Measurements from ENCODE around the gene CCDC30. TPM values are rescaled to one million over a fixed set of nuclear protein-coding genes. Genes with fewer than 3 reads are reported as not detected.

Gene CCDC30
- total RNA-seq, 1 donor from 2014 or later: 9.3 TPM

GRCh38 chr1:42453386-42453785, 9.7 kb upstream of the CCDC30 start:
- H3K27ac Mint-ChIP-seq: no peak overlapping the region
- no peaks in the 10 kb centered on the region for H3K9me3 Mint-ChIP-seq
- peaks cover 10% of the 10 kb centered on the region for H3K36me3 Mint-ChIP-seq
- DNase-seq (ENCODE audit: extremely low spot score, unreplicated experiment): no peak
- H3K4me1 Mint-ChIP-seq (ENCODE audit: unreplicated experiment): peaks cover 12% of the 10 kb centered on the region
- peaks cover 5% of the 10 kb centered on the region for H3K27me3 Mint-ChIP-seq
- H3K4me3 Mint-ChIP-seq: peak overlapping the region; percentile 39
- TF ChIP-seq, protein P1, sequence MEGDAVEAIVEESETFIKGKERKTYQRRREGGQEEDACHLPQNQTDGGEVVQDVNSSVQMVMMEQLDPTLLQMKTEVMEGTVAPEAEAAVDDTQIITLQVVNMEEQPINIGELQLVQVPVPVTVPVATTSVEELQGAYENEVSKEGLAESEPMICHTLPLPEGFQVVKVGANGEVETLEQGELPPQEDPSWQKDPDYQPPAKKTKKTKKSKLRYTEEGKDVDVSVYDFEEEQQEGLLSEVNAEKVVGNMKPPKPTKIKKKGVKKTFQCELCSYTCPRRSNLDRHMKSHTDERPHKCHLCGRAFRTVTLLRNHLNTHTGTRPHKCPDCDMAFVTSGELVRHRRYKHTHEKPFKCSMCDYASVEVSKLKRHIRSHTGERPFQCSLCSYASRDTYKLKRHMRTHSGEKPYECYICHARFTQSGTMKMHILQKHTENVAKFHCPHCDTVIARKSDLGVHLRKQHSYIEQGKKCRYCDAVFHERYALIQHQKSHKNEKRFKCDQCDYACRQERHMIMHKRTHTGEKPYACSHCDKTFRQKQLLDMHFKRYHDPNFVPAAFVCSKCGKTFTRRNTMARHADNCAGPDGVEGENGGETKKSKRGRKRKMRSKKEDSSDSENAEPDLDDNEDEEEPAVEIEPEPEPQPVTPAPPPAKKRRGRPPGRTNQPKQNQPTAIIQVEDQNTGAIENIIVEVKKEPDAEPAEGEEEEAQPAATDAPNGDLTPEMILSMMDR (conservative IDR thresholded peaks at IDR 0.05): no peak

DNA sequence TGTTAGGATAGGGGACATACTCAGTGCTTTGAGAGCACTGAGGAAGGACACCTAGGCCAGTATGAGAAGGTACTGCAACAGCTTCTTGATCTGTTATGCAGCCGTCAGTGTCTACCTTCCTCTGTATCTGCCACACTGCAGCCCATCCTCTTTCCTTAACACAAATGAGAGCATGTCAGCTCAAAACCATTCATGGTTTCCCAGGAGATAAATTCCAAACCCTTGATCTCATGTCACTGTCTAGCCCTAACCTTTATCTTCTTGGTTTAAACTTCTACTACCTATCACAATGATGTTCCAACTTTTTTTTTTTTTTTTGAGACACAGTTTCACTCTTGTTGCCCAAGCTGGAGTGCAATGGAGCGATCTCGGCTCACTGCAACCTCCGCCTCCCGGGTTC, 8.7 kb upstream of the CCDC30 start:
- H3K9me3 Mint-ChIP-seq: no peaks in the 10 kb centered on the region
- H3K27ac Mint-ChIP-seq: no peak overlapping the region
- H3K4me3 Mint-ChIP-seq: peak overlapping the region; percentile 55
- TF ChIP-seq, protein P1 (conservative IDR thresholded peaks at IDR 0.05): no peak
- no peak for DNase-seq (ENCODE audit: extremely low spot score, unreplicated experiment)
- H3K4me1 Mint-ChIP-seq (ENCODE audit: unreplicated experiment): peaks cover 12% of the 10 kb centered on the region
- H3K27me3 Mint-ChIP-seq: peaks cover 5% of the 10 kb centered on the region
- H3K36me3 Mint-ChIP-seq: peaks cover 10% of the 10 kb centered on the region

DNA sequence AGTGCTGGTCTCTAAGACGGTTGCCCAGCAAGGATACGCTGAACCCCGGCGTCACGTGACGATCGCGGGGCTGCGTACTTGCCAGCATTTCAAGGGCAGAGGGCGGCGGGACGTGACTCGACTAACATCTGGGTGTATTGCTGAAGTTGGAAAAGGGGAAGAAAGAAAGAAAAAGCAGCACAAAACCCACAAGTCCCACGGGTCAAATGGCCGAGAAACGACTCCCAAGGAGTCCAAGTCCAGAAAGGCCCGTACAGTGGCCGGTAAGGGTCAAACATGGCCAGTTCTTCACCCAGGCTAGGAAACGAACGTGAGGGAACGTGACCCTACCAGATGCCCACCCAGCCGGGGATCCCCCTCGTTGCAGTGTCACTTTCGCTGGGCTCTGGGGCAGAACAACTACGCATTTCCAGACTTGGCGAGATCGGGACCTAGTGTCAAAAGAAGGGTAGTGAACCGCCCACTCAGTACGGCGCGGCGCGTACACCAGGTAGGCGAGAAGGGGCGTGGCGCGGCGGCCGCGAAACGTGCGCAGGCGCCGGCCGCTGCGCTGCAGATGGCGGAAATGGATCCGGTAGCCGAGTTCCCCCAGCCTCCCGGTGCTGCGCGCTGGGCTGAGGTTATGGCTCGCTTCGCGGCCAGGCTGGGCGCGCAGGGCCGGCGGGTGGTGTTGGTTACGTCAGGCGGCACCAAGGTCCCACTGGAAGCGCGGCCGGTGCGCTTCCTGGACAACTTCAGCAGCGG, 6.9 kb upstream of the CCDC30 start, which contains the start of the genes PPCS and ZMYND12:
TSS of gene PPCS (plus strand) at position 534 of the 744 bp plus-strand sequence. CDS start at position 557, 23 bp downstream.
TSS of gene ZMYND12 (minus strand) at position 13 of the 744 bp plus-strand sequence. CDS start 25 bp downstream, outside the sequence.
- H3K4me3 Mint-ChIP-seq: peak within 1 kb of the TSS; percentile 91
- no peaks in the 10 kb centered on the region for H3K9me3 Mint-ChIP-seq
- DNase-seq (ENCODE audit: extremely low spot score, unreplicated experiment): peak; percentile 85
- peaks cover 15% of the 10 kb centered on the region for H3K4me1 Mint-ChIP-seq (ENCODE audit: unreplicated experiment)
- H3K36me3 Mint-ChIP-seq: peaks cover 17% of the 10 kb centered on the region
- TF ChIP-seq, protein P1 (conservative IDR thresholded peaks at IDR 0.05): peak; percentile 48
- H3K27ac Mint-ChIP-seq: peak within 1 kb of the TSS; percentile 94
- H3K27me3 Mint-ChIP-seq: peaks cover 3% of the 10 kb centered on the region

DNA sequence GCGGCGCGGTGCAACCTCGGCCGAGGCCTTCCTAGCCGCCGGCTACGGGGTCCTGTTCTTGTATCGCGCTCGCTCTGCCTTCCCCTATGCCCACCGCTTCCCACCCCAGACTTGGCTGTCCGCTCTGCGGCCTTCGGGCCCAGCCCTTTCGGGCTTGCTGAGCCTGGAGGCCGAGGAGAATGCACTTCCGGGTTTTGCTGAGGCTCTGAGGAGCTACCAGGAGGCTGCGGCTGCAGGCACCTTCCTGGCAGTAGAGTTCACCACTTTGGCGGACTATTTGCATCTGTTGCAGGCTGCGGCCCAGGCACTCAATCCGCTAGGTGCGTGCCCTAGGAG, 6.4 kb upstream of the CCDC30 start:
- TF ChIP-seq, protein P1 (conservative IDR thresholded peaks at IDR 0.05): no peak
- peaks cover 17% of the 10 kb centered on the region for H3K36me3 Mint-ChIP-seq
- no peaks in the 10 kb centered on the region for H3K9me3 Mint-ChIP-seq
- H3K4me1 Mint-ChIP-seq (ENCODE audit: unreplicated experiment): peaks cover 16% of the 10 kb centered on the region
- H3K4me3 Mint-ChIP-seq: peak overlapping the region; percentile 91
- no peaks in the 10 kb centered on the region for H3K27me3 Mint-ChIP-seq
- H3K27ac Mint-ChIP-seq: peak overlapping the region; percentile 94
- peak; percentile 76 for DNase-seq (ENCODE audit: extremely low spot score, unreplicated experiment)

DNA sequence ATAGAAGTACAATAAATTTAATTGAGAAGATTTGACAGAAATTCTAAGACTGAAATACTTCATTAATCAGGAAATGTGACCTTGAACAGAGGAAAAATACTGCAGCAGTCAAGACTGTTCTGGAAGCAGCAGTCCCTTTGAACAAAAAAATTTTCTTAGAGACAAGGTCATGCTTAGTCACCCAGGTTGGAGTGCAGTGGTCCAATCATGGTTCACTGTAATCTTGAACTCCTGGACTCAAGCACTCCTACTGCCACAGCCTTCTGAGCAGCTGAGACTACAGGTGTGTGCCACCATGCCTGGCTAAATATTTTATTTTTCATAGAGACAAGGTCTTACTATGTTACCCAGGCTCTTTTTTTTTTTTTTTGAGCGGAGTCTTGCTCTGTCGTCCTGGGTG, 1.9 kb upstream of the CCDC30 start:
- DNase-seq (ENCODE audit: extremely low spot score, unreplicated experiment): no peak
- no peak overlapping the region for H3K27ac Mint-ChIP-seq

More for the DNA sequence above, 1.9 kb upstream of the CCDC30 start:
- no peaks in the 10 kb centered on the region for H3K27me3 Mint-ChIP-seq
- H3K4me3 Mint-ChIP-seq: no peak overlapping the region
- peaks cover 20% of the 10 kb centered on the region for H3K4me1 Mint-ChIP-seq (ENCODE audit: unreplicated experiment)
- H3K36me3 Mint-ChIP-seq: peaks cover 17% of the 10 kb centered on the region
- no peaks in the 10 kb centered on the region for H3K9me3 Mint-ChIP-seq
- TF ChIP-seq, protein P1 (conservative IDR thresholded peaks at IDR 0.05): no peak

Data from type B pancreatic cell (in vitro differentiated cells).